H9 (cell line): ENCODE data around the gene ATP8A1. TPM values are rescaled to one million over a fixed set of nuclear protein-coding genes. Genes with fewer than 3 reads are reported as not detected.

Experiments
- DNase-seq: peaks from one replicate; pipeline ENCODE4 v3.0.0-alpha.2; 2017
- H2AFZ ChIP-seq: one replicate; pipeline ENCODE4 v1.6.1; 2013; ENCODE audit warnings: mild to moderate bottlenecking, low read length, control low read depth, moderate library complexity
- H2AK5ac ChIP-seq: 2 replicates; pipeline ENCODE4 v1.6.1; 2013; ENCODE audit warnings: low read length, control low read depth, mixed read lengths; ENCODE audit not compliant: insufficient read length
- H2BK120ac ChIP-seq: one replicate; pipeline ENCODE4 v1.6.1; 2013; ENCODE audit warnings: low read depth, mild to moderate bottlenecking, low read length, control low read depth, inconsistent platforms; ENCODE audit not compliant: poor library complexity, severe bottlenecking
- H2BK12ac ChIP-seq: 2 replicates; pipeline ENCODE4 v1.6.1; 2013; ENCODE audit warnings: low read length, control low read depth, mixed read lengths, low read depth; ENCODE audit not compliant: insufficient read length
- H2BK15ac ChIP-seq: 2 replicates; pipeline ENCODE4 v1.6.1; 2013; ENCODE audit warnings: low read depth, low read length, control low read depth
- H2BK20ac ChIP-seq: one replicate; pipeline ENCODE4 v1.6.1; 2013; ENCODE audit warnings: low read depth, mild to moderate bottlenecking, low read length, control low read depth, inconsistent platforms; ENCODE audit not compliant: poor library complexity, severe bottlenecking
- H2BK5ac ChIP-seq: 2 replicates; pipeline ENCODE4 v1.6.1; 2013; ENCODE audit warnings: low read length, control low read depth, mixed read lengths; ENCODE audit not compliant: insufficient read length
- H3K14ac ChIP-seq: 2 replicates; pipeline ENCODE4 v1.6.1; 2013; ENCODE audit warnings: low read length, control low read depth; ENCODE audit not compliant: insufficient read depth
- H3K18ac ChIP-seq: 2 replicates; pipeline ENCODE4 v1.6.1; 2013; ENCODE audit warnings: low read depth, mild to moderate bottlenecking, mixed read lengths, low read length, control low read depth; ENCODE audit not compliant: insufficient read length
- H3K23ac ChIP-seq: 2 replicates; pipeline ENCODE4 v1.6.1; 2013; ENCODE audit warnings: low read length, control low read depth, mixed read lengths, low read depth; ENCODE audit not compliant: insufficient read length
- H3K23me2 ChIP-seq: 2 replicates; pipeline ENCODE4 v1.6.1; 2013; ENCODE audit warnings: low read depth, mild to moderate bottlenecking, mixed read lengths, low read length, control low read depth; ENCODE audit not compliant: insufficient read length, poor library complexity, severe bottlenecking
- H3K27ac ChIP-seq: 2 replicates; pipeline ENCODE4 v1.5.1; 2013; ENCODE audit warnings: low read length, control low read depth, mixed read lengths, low read depth; ENCODE audit not compliant: insufficient read length
- H3K27me3 ChIP-seq: 2 replicates; pipeline ENCODE4 v1.6.1; 2013; ENCODE audit warnings: low read length, control low read depth, inconsistent platforms; ENCODE audit not compliant: insufficient read depth
- H3K4ac ChIP-seq: 2 replicates; pipeline ENCODE4 v1.6.1; 2013; ENCODE audit warnings: low read depth, mild to moderate bottlenecking, control low read depth, inconsistent platforms, low read length, moderate library complexity
- H3K4me1 ChIP-seq: 2 replicates; pipeline ENCODE4 v1.6.1; 2013; ENCODE audit warnings: low read length, control low read depth, inconsistent platforms; ENCODE audit not compliant: insufficient read depth
- H3K4me2 ChIP-seq: 2 replicates; pipeline ENCODE4 v1.6.1; 2013; ENCODE audit warnings: low read length, control low read depth, mixed read lengths; ENCODE audit not compliant: insufficient read length, insufficient read depth
- H3K56ac ChIP-seq: 2 replicates; pipeline ENCODE4 v1.6.1; 2013; ENCODE audit warnings: low read depth, mild to moderate bottlenecking, mixed read lengths, low read length, control low read depth; ENCODE audit not compliant: insufficient read length
- H3K79me1 ChIP-seq: 2 replicates; pipeline ENCODE4 v1.6.1; 2013; ENCODE audit warnings: low read depth, mild to moderate bottlenecking, moderate library complexity, low read length, control low read depth, inconsistent platforms; ENCODE audit not compliant: insufficient read depth, poor library complexity, severe bottlenecking
- H3K79me2 ChIP-seq: 2 replicates; pipeline ENCODE4 v1.6.1; 2013; ENCODE audit warnings: low read length, control low read depth, inconsistent platforms; ENCODE audit not compliant: insufficient read depth
- H3K9ac ChIP-seq: 2 replicates; pipeline ENCODE4 v1.6.1; 2013; ENCODE audit warnings: low read length, control low read depth, mixed read lengths; ENCODE audit not compliant: insufficient read length; ENCODE audit errors: extremely low read depth
- H3K9me3 ChIP-seq: one replicate; pipeline ENCODE4 v1.6.1; 2013; ENCODE audit warnings: low read depth, low read length, inconsistent platforms; ENCODE audit not compliant: control insufficient read depth
- H3T11ph ChIP-seq: one replicate; pipeline ENCODE4 v1.6.1; 2013; ENCODE audit warnings: mild to moderate bottlenecking, low read length, control low read depth, inconsistent platforms
- H4K20me1 ChIP-seq: one replicate; pipeline ENCODE4 v1.6.1; 2013; ENCODE audit not compliant: control insufficient read depth, insufficient read length, insufficient read depth
- H4K5ac ChIP-seq: 2 replicates; pipeline ENCODE4 v1.6.1; 2013; ENCODE audit warnings: low read depth, mild to moderate bottlenecking, mixed read lengths, low read length, control low read depth; ENCODE audit not compliant: insufficient read length
- H4K8ac ChIP-seq: replicated peaks from 2 replicates; pipeline ENCODE4 v1.6.1; 2013; ENCODE audit warnings: low read length, control low read depth, mixed read lengths, low read depth; ENCODE audit not compliant: insufficient read length
- H4K91ac ChIP-seq: 2 replicates; pipeline ENCODE4 v1.6.1; 2013; ENCODE audit warnings: low read depth, mild to moderate bottlenecking, moderate library complexity, mixed read lengths, low read length, control low read depth; ENCODE audit not compliant: insufficient read length
- H3K27ac Mint-ChIP-seq, 3 experiments: 2 replicates in 2 of 3; 3 replicates in 1 of 3; pipeline ENCODE4 v1.8.0; 2020 to 2021; ENCODE audit warnings: mixed read lengths in 3 of 3, mild to moderate bottlenecking in 1 of 3, moderate library complexity in 1 of 3
- H3K27me3 Mint-ChIP-seq: 2 replicates; pipeline ENCODE4 v1.8.0; 2021; ENCODE audit warnings: low read depth, mild to moderate bottlenecking, moderate library complexity, mixed read lengths
- H3K36me3 Mint-ChIP-seq, 3 experiments: 2 replicates in 2 of 3; 3 replicates in 1 of 3; pipeline ENCODE4 v1.8.0; 2020 to 2021; ENCODE audit warnings: low read depth in 3 of 3, mixed read lengths in 3 of 3; ENCODE audit not compliant: insufficient read depth in 1 of 3
- H3K4me1 Mint-ChIP-seq, 2 experiments: 2 replicates each; pipeline ENCODE4 v1.8.0; 2020; ENCODE audit warnings: mixed read lengths in 2 of 2
- H3K4me3 Mint-ChIP-seq, 2 experiments: 2 replicates in 1 of 2; 3 replicates in 1 of 2; pipeline ENCODE4 v1.8.0; 2020 to 2021; ENCODE audit warnings: mild to moderate bottlenecking in 2 of 2, mixed read lengths in 2 of 2, moderate library complexity in 1 of 2
- H3K9me3 Mint-ChIP-seq, 2 experiments: 2 replicates in 1 of 2; 3 replicates in 1 of 2; pipeline ENCODE4 v1.8.0; 2020; ENCODE audit warnings: mild to moderate bottlenecking in 2 of 2, mixed read lengths in 2 of 2, moderate library complexity in 1 of 2
- CTCF ChIP-seq: fragments of 200-600 bp; sonication (generic); conservative IDR thresholded peaks from 3 replicates; pipeline ENCODE4 v1.8.0; 2021; ENCODE audit warnings: antibody characterized with exemption, mild to moderate bottlenecking
- WGBS: extraction: QIAGEN DNeasy Blood & Tissue Kit; methylation state at CpG from one replicate; pipeline ENCODE4 v1.1.7; 2013; ENCODE audit warnings: missing lambda C conversion rate, low lambda C conversion rate, mixed read lengths; ENCODE audit not compliant: insufficient read length; ENCODE audit errors: extremely low coverage; 5-methylcytosine and 5-hydroxymethylcytosine counted together
- total RNA-seq: library from RNA; stranded (reverse); gene quantifications from 2 replicates; pipeline ENCODE4 v1.2.1, GENCODE V29; 2021

ATP8A1 gene
- total RNA-seq, 1 experiment from 2014 or later: 5.1 TPM

GRCh38 chr4:42398871-42399331, 258.0 kb downstream of the ATP8A1 start:
- Histone ChIP-seq H2BK12ac (no peak overlapping the region), H3K9me3 (no peaks in the 10 kb centered on the region), H3K23ac (no peak overlapping the region), H2BK5ac (no peak overlapping the region), H3K27ac (no peak overlapping the region), H2AK5ac (no peak overlapping the region), H3K4me1 (peaks cover 5% of the 10 kb centered on the region; the same call in 1 of the 2 replicates), H3T11ph (no peak overlapping the region), H4K20me1 (no peaks in the 10 kb centered on the region), H4K91ac (no peak overlapping the region), H4K5ac (no peak overlapping the region), H4K8ac (no peak overlapping the region), H3K79me1 (no peaks in the 10 kb centered on the region), H3K23me2 (peaks cover 32% of the 10 kb centered on the region), H3K79me2 (no peaks in the 10 kb centered on the region), H3K18ac (no peak overlapping the region), H3K4ac (no peak overlapping the region), H3K4me2 (peak overlapping the region; percentile 57), H3K14ac (no peak overlapping the region), H2BK120ac (no peak overlapping the region), H2BK15ac (no peak overlapping the region), H2BK20ac (no peak overlapping the region), H3K9ac (no peak overlapping the region), H2AFZ (no peak overlapping the region), H3K56ac (no peak overlapping the region), H3K27me3 (peaks cover 42% of the 10 kb centered on the region)
- Mint-ChIP-seq H3K36me3 (peaks cover 0 to 2% (median 0%) of the 10 kb centered on the region in 3 experiments; a peak in 1 of 7 replicates), H3K4me1 (peaks cover 43 to 55% of the 10 kb centered on the region in 2 experiments), H3K27ac (peak overlapping the region in 2 of 3 experiments; percentile 27 to 80; a peak in 2 of 7 replicates), H3K9me3 (no peaks in the 10 kb centered on the region; a peak in 1 of 5 replicates), H3K4me3 (peak overlapping the region; percentile 68 to 92), H3K27me3 (peaks cover 85% of the 10 kb centered on the region)
- peak; percentile 63 for DNase-seq
- no CpG with 5 or more reads among the region's 24 CpGs for WGBS
- no peak for TF ChIP-seq CTCF
